PFSK-1 (cell line): ENCODE results near the gene CCDC63.

ENCODE experiments used
- FOXP2 ChIP-seq: optimal IDR thresholded peaks from 2 replicates; pipeline ENCODE3; 2011; ENCODE audit warnings: borderline replicate concordance, control low read depth, inconsistent platforms; ENCODE audit not compliant: insufficient read depth; ENCODE audit errors: extremely low read length, extremely low read depth
- POLR2AphosphoS5 ChIP-seq: IDR thresholded peaks from 2 replicates; pipeline ENCODE4 v1.6.1; 2012; ENCODE audit warnings: low read depth, mild to moderate bottlenecking, control low read depth, low read length, moderate library complexity
- REST ChIP-seq, 2 experiments: IDR thresholded peaks; 2 replicates each; pipeline versions ENCODE4 v1.6.1 to v1.8.0; 2011 to 2012; ENCODE audit warnings: low read depth in 2 of 2, low read length in 2 of 2, control low read depth in 1 of 2, inconsistent platforms in 1 of 2, mild to moderate bottlenecking in 1 of 2, moderate library complexity in 1 of 2; ENCODE audit not compliant: insufficient read depth in 1 of 2
- SIN3A ChIP-seq: IDR thresholded peaks from 2 replicates; pipeline ENCODE4 v1.6.1; 2012; ENCODE audit warnings: mild to moderate bottlenecking, low read length, moderate library complexity, borderline replicate concordance; ENCODE audit not compliant: insufficient read depth
- TAF1 ChIP-seq: IDR thresholded peaks from 2 replicates; pipeline ENCODE4 v1.6.1; 2012; ENCODE audit warnings: low read length, control low read depth, borderline replicate concordance; ENCODE audit not compliant: insufficient read depth

Gene CCDC63

GRCh38 chr12:110936367-110937103 is 89.7 kb downstream of the CCDC63 start:
- TF ChIP-seq TAF1 (no peak), REST (IDR thresholded peaks at IDR 0.05; ENCODE audit: insufficient read depth in 1 of 2, low read depth in 2 of 2, low read length in 2 of 2) (no peak), POLR2AphosphoS5 (no peak), FOXP2 (no peak)

- no peak for TF ChIP-seq REST (IDR thresholded peaks at IDR 0.05; ENCODE audit: insufficient read depth in 1 of 2, low read depth in 2 of 2, low read length in 2 of 2)
- no peak for TF ChIP-seq TAF1
- no peak for TF ChIP-seq SIN3A
- TF ChIP-seq POLR2AphosphoS5, result no peak
- no peak for TF ChIP-seq FOXP2
These were observed 90.4 kb downstream of the CCDC63 start for GRCh38 chr12:110937104-110937641.

GRCh38 chr12:110940296-110940695 is 93.5 kb downstream of the CCDC63 start:
- TF ChIP-seq POLR2AphosphoS5, result no peak

- TF ChIP-seq REST (IDR thresholded peaks at IDR 0.05; ENCODE audit: insufficient read depth in 1 of 2, low read depth in 2 of 2, low read length in 2 of 2) (no peak), SIN3A (no peak), POLR2AphosphoS5 (no peak), TAF1 (no peak), FOXP2 (no peak)
These were observed 94.1 kb downstream of the CCDC63 start for GRCh38 chr12:110940933-110941332.

- TF ChIP-seq POLR2AphosphoS5 (no peak), REST (IDR thresholded peaks at IDR 0.05; ENCODE audit: insufficient read depth in 1 of 2, low read depth in 2 of 2, low read length in 2 of 2) (no peak), FOXP2 (no peak), TAF1 (no peak), SIN3A (no peak)
These were observed 94.6 kb downstream of the CCDC63 start for GRCh38 chr12:110941391-110941790.
